Measurements from ENCODE around the gene TRAM2. TPM values are rescaled to one million over a fixed set of nuclear protein-coding genes. Genes with fewer than 3 reads are reported as not detected.
A peak's percentile ranks its signal among the peaks of the same experiment; 100 is the strongest.

The TRAM2 gene
- total RNA-seq, 1 experiment from 2014 or later, result 21.2 TPM

DNA sequence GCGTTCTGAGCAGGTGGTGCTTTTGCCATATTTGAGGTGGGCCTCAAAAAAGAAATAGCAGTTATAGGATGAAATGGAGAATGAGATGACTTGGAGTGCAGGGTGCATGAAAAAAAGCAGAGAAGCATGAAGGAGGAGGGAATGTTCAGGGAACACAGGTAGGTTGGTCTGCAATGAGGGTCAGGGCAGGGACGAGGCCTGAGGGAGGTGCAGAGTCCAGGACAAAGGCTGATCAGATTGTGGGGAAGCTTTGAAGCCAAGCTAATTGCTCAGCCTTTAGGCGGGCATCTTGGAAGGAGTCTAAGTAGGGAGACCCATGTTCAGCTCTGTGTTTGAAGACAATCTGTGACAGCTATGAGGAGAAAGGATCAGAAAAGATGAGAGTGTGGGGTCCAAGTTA is 12.0 kb downstream of the TRAM2 start:
- no CpG with 5 or more reads among the region's 3 CpGs for WGBS (ENCODE audit: extremely low coverage, insufficient read length, low lambda C conversion rate)
- Histone ChIP-seq H3K23me2 (ENCODE audit: insufficient read length, low read depth, low read length, poor library complexity, severe bottlenecking) (no peaks in the 10 kb centered on the region), H2BK5ac (ENCODE audit: insufficient read length, low read length) (no peak overlapping the region), H3K23ac (ENCODE audit: insufficient read length, low read depth, low read length) (no peak overlapping the region), H3K4me2 (ENCODE audit: insufficient read depth, insufficient read length, low read length) (no peak overlapping the region), H3K18ac (ENCODE audit: insufficient read length, low read depth, low read length) (no peak overlapping the region), H4K8ac (replicated peaks; ENCODE audit: insufficient read length, low read depth, low read length) (no peak overlapping the region), H2BK20ac (ENCODE audit: low read depth, low read length, poor library complexity, severe bottlenecking) (no peak overlapping the region), H3K27ac (ENCODE audit: insufficient read length, low read depth, low read length) (no peak overlapping the region), H4K91ac (ENCODE audit: insufficient read length, low read depth, low read length) (no peak overlapping the region), H3K14ac (ENCODE audit: insufficient read depth, low read length) (no peak overlapping the region), H2AFZ (ENCODE audit: low read length) (no peak overlapping the region), H3K9ac (ENCODE audit: extremely low read depth, insufficient read length, low read length) (no peak overlapping the region), H3K56ac (ENCODE audit: insufficient read length, low read depth, low read length) (no peak overlapping the region), H2BK12ac (ENCODE audit: insufficient read length, low read depth, low read length) (no peak overlapping the region), H3K79me1 (ENCODE audit: insufficient read depth, low read depth, low read length, poor library complexity, severe bottlenecking) (peaks cover 2% of the 10 kb centered on the region), H2AK5ac (ENCODE audit: insufficient read length, low read length) (no peak overlapping the region), H2BK15ac (ENCODE audit: low read depth, low read length) (no peak overlapping the region), H3K4ac (ENCODE audit: low read depth, low read length) (no peak overlapping the region), H4K20me1 (ENCODE audit: control insufficient read depth, insufficient read depth, insufficient read length) (no peaks in the 10 kb centered on the region), H3T11ph (ENCODE audit: low read length) (no peak overlapping the region), H3K27me3 (ENCODE audit: insufficient read depth, low read length) (no peaks in the 10 kb centered on the region), H3K79me2 (ENCODE audit: insufficient read depth, low read length) (peaks cover 6% of the 10 kb centered on the region; the same call in 1 of the 2 replicates), H4K5ac (ENCODE audit: insufficient read length, low read depth, low read length) (no peak overlapping the region), H3K4me1 (ENCODE audit: insufficient read depth, low read length) (no peaks in the 10 kb centered on the region; the same call in 1 of the 2 replicates), H2BK120ac (ENCODE audit: low read depth, low read length, poor library complexity, severe bottlenecking) (no peak overlapping the region), H3K9me3 (ENCODE audit: control insufficient read depth, low read depth, low read length) (no peaks in the 10 kb centered on the region)
- DNase-seq, result no peak
- Mint-ChIP-seq H3K4me3 (no peak overlapping the region; a peak in 1 of 5 replicates), H3K9me3 (no peaks in the 10 kb centered on the region), H3K4me1 (peaks cover 41 to 44% of the 10 kb centered on the region in 2 experiments), H3K27ac (0 out of 7 replicates have a peak overlapping the region, but pooled peaks of 1 of the 3 experiments have one; percentile 5), H3K27me3 (ENCODE audit: low read depth) (no peaks in the 10 kb centered on the region; the same call in 1 of the 2 replicates), H3K36me3 (ENCODE audit: insufficient read depth in 1 of 3, low read depth in 3 of 3) (no peaks in the 10 kb centered on the region)
- no peak for TF ChIP-seq CTCF (conservative IDR thresholded peaks at IDR 0.05)

All from H9 (cell line).